HepG2 (cell line): ENCODE results near the gene HDLBP. TPM values are rescaled to one million over a fixed set of nuclear protein-coding genes. Genes with fewer than 3 reads are reported as not detected.

Experiments
- AGO1 ChIP-seq: fragments of 200-400 bp; formaldehyde crosslinking; IDR thresholded peaks from 2 replicates; pipeline ENCODE4 v1.6.1; 2017; ENCODE audit warnings: mild to moderate bottlenecking, low read depth, low read length, moderate library complexity; ENCODE audit not compliant: poor library complexity, severe bottlenecking
- FOXK1 ChIP-seq: sonication (generic); formaldehyde crosslinking; IDR thresholded peaks from 2 replicates; pipeline ENCODE4 v1.4.0; 2020; ENCODE audit warnings: low read depth, missing genetic modification reagents, borderline replicate concordance
- GMEB1 ChIP-seq: sonication (generic); formaldehyde crosslinking; IDR thresholded peaks from 2 replicates; pipeline ENCODE4 v1.5.1; 2020; ENCODE audit warnings: missing genetic modification reagents, mild to moderate bottlenecking, borderline replicate concordance
- KDM6A ChIP-seq: IDR thresholded peaks from 2 replicates; pipeline ENCODE4 v1.6.1; 2016; ENCODE audit warnings: low read depth
- RORA ChIP-seq: sonication (generic); formaldehyde crosslinking; IDR thresholded peaks from 2 replicates; pipeline ENCODE4 v1.5.0; 2020; ENCODE audit warnings: mild to moderate bottlenecking, missing genetic modification reagents, moderate library complexity
- TARDBP ChIP-seq: sonication (generic); formaldehyde crosslinking; IDR thresholded peaks from 2 replicates; pipeline ENCODE4 v1.8.0; 2022; ENCODE audit warnings: mild to moderate bottlenecking, missing genetic modification reagents
- U2AF2 ChIP-seq: fragments of 200-400 bp; formaldehyde crosslinking; IDR thresholded peaks from 2 replicates; pipeline ENCODE4 v1.6.1; 2017; ENCODE audit warnings: low read depth, mild to moderate bottlenecking, low read length
- ZFP36L1 ChIP-seq: sonication (generic); formaldehyde crosslinking; IDR thresholded peaks from 2 replicates; pipeline ENCODE4 v1.8.0; 2022; ENCODE audit warnings: mild to moderate bottlenecking, missing genetic modification reagents, moderate library complexity
- ZFX ChIP-seq: sonication (generic); formaldehyde crosslinking; IDR thresholded peaks from 2 replicates; pipeline ENCODE4 v1.4.0; 2020; ENCODE audit warnings: mild to moderate bottlenecking, low read depth, missing genetic modification reagents, moderate library complexity
- ZNF281 ChIP-seq: sonication (generic); formaldehyde crosslinking; IDR thresholded peaks from 2 replicates; pipeline ENCODE4 v1.4.0; 2020; ENCODE audit warnings: missing genetic modification reagents, borderline replicate concordance
- ZNF30 ChIP-seq: sonication (generic); formaldehyde crosslinking; IDR thresholded peaks from 2 replicates; pipeline ENCODE4 v1.5.0; 2020; ENCODE audit warnings: mild to moderate bottlenecking, missing genetic modification reagents
- ZNF775 ChIP-seq: sonication (generic); formaldehyde crosslinking; IDR thresholded peaks from 2 replicates; pipeline ENCODE4 v1.4.0; 2020; ENCODE audit warnings: missing genetic modification reagents, mild to moderate bottlenecking, moderate library complexity, borderline replicate concordance
- ZNF792 ChIP-seq: IDR thresholded peaks from 2 replicates; pipeline ENCODE4 v1.6.1; 2016
- polyA plus RNA-seq, 8 experiments: library from polyadenylated mRNA; depleted of rRNA in 3 of 8; stranded (reverse) in 7 of 8; unstranded in 1 of 8; fragments of >200 nt; fragmentation: Illumina TruSeq in 4 of 8; extraction: Trizol in 4 of 8; gene quantifications; 2 replicates each; pipeline versions ENCODE4 v1.2.1 to v1.2.3, GENCODE V29; 2011 to 2016; ENCODE audit warnings: low read depth in 4 of 8, missing spikeins in 1 of 8, mixed read lengths in 1 of 8; ENCODE audit not compliant: insufficient read depth in 1 of 8
- total RNA-seq, 5 experiments: library from RNA; depleted of rRNA; stranded (reverse); fragments of >200 nt; fragmentation: Illumina TruSeq; extraction: Trizol; gene quantifications; 2 replicates each; pipeline ENCODE4 v1.2.3, GENCODE V29; 2016; ENCODE audit warnings: low read depth in 1 of 5
- TF ChIP-seq, protein P1 (sequence below): IDR thresholded peaks from 2 replicates; pipeline ENCODE4 v1.6.1; 2018; ENCODE audit warnings: missing genetic modification reagents
- TF ChIP-seq, protein P2 (sequence below), 2 experiments: sonication (generic) in 1 of 2; formaldehyde crosslinking in 1 of 2; IDR thresholded peaks; 2 replicates each; pipeline versions ENCODE4 v1.4.0 to v1.6.1; 2016 to 2020; ENCODE audit warnings: borderline replicate concordance in 1 of 2, low read depth in 1 of 2, mild to moderate bottlenecking in 1 of 2, missing genetic modification reagents in 1 of 2
- TF ChIP-seq, protein P3 (sequence below): sonication (generic); formaldehyde crosslinking; conservative IDR thresholded peaks from 2 replicates; pipeline ENCODE4 v1.8.0; 2022; ENCODE audit warnings: missing genetic modification reagents

The HDLBP gene
- total and polyA plus RNA-seq, 2 of the 13 experiments (the other 11 are each of a cell fraction or from before 2014, with no cell fraction given): 464 to 707 TPM

DNA sequence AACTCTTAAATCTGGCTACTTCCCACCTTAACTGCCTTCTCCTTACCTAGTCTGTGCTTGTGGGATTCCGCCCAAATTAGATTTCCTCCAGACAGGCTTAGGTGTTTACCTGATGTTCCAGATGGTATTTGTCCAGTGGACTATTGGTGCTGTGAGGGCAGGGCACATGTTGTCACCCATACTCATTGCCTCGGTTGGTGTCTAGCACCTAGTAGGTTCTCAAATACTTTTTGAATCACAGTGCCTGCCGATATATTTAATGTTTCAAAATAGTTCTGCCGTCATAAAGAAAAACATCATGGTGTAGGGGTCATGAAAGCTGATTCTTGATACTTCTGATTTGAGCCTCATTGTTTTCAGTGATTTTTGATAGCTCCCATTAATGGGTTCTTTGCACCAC, 1.4 kb upstream of the HDLBP start (continued):
- TF ChIP-seq TARDBP (CRISPR knock-in tag) (0 out of 2 replicates have a peak, but pooled peaks have one; percentile 25), ZNF792 (CRISPR knock-in tag) (no peak), FOXK1 (CRISPR knock-in tag) (peak; percentile 31; the same call in 1 of the 2 replicates), RORA (CRISPR knock-in tag) (0 out of 2 replicates have a peak, but pooled peaks have one; percentile 32), ZFP36L1 (CRISPR knock-in tag) (no peak), ZNF281 (CRISPR knock-in tag) (0 out of 2 replicates have a peak, but pooled peaks have one; percentile 22), U2AF2 (no peak), KDM6A (no peak), GMEB1 (CRISPR knock-in tag) (no peak), ZNF775 (no peak), ZFX (CRISPR knock-in tag) (no peak), ZNF30 (no peak), AGO1 (no peak)
- TF ChIP-seq, protein P1, sequence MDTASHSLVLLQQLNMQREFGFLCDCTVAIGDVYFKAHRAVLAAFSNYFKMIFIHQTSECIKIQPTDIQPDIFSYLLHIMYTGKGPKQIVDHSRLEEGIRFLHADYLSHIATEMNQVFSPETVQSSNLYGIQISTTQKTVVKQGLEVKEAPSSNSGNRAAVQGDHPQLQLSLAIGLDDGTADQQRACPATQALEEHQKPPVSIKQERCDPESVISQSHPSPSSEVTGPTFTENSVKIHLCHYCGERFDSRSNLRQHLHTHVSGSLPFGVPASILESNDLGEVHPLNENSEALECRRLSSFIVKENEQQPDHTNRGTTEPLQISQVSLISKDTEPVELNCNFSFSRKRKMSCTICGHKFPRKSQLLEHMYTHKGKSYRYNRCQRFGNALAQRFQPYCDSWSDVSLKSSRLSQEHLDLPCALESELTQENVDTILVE: no peak
- TF ChIP-seq, protein P2, sequence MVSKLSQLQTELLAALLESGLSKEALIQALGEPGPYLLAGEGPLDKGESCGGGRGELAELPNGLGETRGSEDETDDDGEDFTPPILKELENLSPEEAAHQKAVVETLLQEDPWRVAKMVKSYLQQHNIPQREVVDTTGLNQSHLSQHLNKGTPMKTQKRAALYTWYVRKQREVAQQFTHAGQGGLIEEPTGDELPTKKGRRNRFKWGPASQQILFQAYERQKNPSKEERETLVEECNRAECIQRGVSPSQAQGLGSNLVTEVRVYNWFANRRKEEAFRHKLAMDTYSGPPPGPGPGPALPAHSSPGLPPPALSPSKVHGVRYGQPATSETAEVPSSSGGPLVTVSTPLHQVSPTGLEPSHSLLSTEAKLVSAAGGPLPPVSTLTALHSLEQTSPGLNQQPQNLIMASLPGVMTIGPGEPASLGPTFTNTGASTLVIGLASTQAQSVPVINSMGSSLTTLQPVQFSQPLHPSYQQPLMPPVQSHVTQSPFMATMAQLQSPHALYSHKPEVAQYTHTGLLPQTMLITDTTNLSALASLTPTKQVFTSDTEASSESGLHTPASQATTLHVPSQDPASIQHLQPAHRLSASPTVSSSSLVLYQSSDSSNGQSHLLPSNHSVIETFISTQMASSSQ (IDR thresholded peaks at IDR 0.05; ENCODE audit: low read depth): no peak
- TF ChIP-seq, protein P2 (CRISPR knock-in tag; IDR thresholded peaks at IDR 0.05; ENCODE audit: borderline replicate concordance): no peak
- TF ChIP-seq, protein P3, sequence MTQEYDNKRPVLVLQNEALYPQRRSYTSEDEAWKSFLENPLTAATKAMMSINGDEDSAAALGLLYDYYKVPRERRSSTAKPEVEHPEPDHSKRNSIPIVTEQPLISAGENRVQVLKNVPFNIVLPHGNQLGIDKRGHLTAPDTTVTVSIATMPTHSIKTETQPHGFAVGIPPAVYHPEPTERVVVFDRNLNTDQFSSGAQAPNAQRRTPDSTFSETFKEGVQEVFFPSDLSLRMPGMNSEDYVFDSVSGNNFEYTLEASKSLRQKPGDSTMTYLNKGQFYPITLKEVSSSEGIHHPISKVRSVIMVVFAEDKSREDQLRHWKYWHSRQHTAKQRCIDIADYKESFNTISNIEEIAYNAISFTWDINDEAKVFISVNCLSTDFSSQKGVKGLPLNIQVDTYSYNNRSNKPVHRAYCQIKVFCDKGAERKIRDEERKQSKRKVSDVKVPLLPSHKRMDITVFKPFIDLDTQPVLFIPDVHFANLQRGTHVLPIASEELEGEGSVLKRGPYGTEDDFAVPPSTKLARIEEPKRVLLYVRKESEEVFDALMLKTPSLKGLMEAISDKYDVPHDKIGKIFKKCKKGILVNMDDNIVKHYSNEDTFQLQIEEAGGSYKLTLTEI (CRISPR knock-in tag): no peak
